SK-N-SH (cell line): ENCODE data around the gene KIF6.

Experiments used
- CTCF ChIP-seq: fragments of 200-600 bp; sonication (generic); IDR thresholded peaks from 2 replicates; pipeline ENCODE4 v1.6.1; 2017; ENCODE audit warnings: antibody characterized with exemption, mild to moderate bottlenecking, moderate library complexity
- ELF1 ChIP-seq: IDR thresholded peaks from 2 replicates; pipeline ENCODE4 v1.4.0; 2012
- EZH2phosphoT487 ChIP-seq: fragments of 200-600 bp; sonication (generic); IDR thresholded peaks from 2 replicates; pipeline ENCODE4 v1.6.1; 2017; ENCODE audit warnings: low read depth, mixed run types, mild to moderate bottlenecking, antibody characterized with exemption, moderate library complexity, borderline replicate concordance
- JUND ChIP-seq: IDR thresholded peaks from 2 replicates; pipeline ENCODE4 v1.4.0; 2012
- MXI1 ChIP-seq: IDR thresholded peaks from 2 replicates; pipeline ENCODE4 v1.6.1; 2012; ENCODE audit warnings: mild to moderate bottlenecking, low read depth, low read length, improper control_type of control experiment
- NFIC ChIP-seq: IDR thresholded peaks from 2 replicates; pipeline ENCODE4 v1.4.0; 2012; ENCODE audit warnings: borderline replicate concordance
- PBX3 ChIP-seq: IDR thresholded peaks from 2 replicates; pipeline ENCODE4; 2012
- POLR2AphosphoS5 ChIP-seq: IDR thresholded peaks from 2 replicates; pipeline ENCODE4 v1.6.1; 2012; ENCODE audit warnings: low read depth, low read length
- RFX5 ChIP-seq: IDR thresholded peaks from 2 replicates; pipeline ENCODE4 v1.6.1; 2012; ENCODE audit warnings: mild to moderate bottlenecking, improper control_type of control experiment, low read length
- TAF1 ChIP-seq: IDR thresholded peaks from 2 replicates; pipeline ENCODE4 v1.6.1; 2012; ENCODE audit warnings: low read depth, mild to moderate bottlenecking, low read length, moderate library complexity, borderline replicate concordance

- no peak for TF ChIP-seq CTCF
- TF ChIP-seq POLR2AphosphoS5, result no peak
- TF ChIP-seq JUND, result no peak
- TF ChIP-seq NFIC, result no peak
- TF ChIP-seq MXI1, result no peak
- TF ChIP-seq PBX3, result no peak
- no peak for TF ChIP-seq ELF1
- TF ChIP-seq TAF1, result no peak
- TF ChIP-seq EZH2phosphoT487, result no peak
- TF ChIP-seq RFX5, result no peak
Observed at GRCh38 chr6:39407446-39407993, 317.7 kb downstream of the KIF6 start.
